MM.1S (cell line): ENCODE measurements around the gene MICALL1.

Experiments
- DNase-seq: peaks from one replicate; pipeline ENCODE4 v3.0.0-alpha.2; 2015
- H2AFZ ChIP-seq: fragments of 300-600 bp; sonication (generic); 2 replicates; pipeline ENCODE4 v1.6.0; 2016; ENCODE audit warnings: antibody characterized with exemption, low read length
- H3F3A ChIP-seq: fragments of 300-600 bp; sonication (generic); 2 replicates; pipeline ENCODE4 v1.6.1; 2016; ENCODE audit warnings: mild to moderate bottlenecking, antibody characterized with exemption, low read length, moderate library complexity, mixed read lengths; ENCODE audit not compliant: insufficient read depth
- H3K27ac ChIP-seq: fragments of 300-600 bp; sonication (generic); 2 replicates; pipeline ENCODE4 v1.5.1; 2016; ENCODE audit warnings: mild to moderate bottlenecking, low read length
- H3K27me3 ChIP-seq: fragments of 300-600 bp; sonication (generic); replicated peaks from 2 replicates; pipeline ENCODE4 v1.6.0; 2016; ENCODE audit warnings: low read length; ENCODE audit not compliant: insufficient read depth
- H3K36me3 ChIP-seq: fragments of 300-600 bp; sonication (generic); replicated peaks from 2 replicates; pipeline ENCODE4 v1.6.1; 2016; ENCODE audit warnings: mild to moderate bottlenecking, low read length, mixed read lengths; ENCODE audit not compliant: insufficient read depth
- H3K4me1 ChIP-seq: fragments of 300-600 bp; sonication (generic); 2 replicates; pipeline ENCODE4 v1.6.1; 2016; ENCODE audit warnings: low read length, mixed read lengths
- H3K4me2 ChIP-seq: fragments of 300-600 bp; sonication (generic); 2 replicates; pipeline ENCODE4 v1.6.0; 2016; ENCODE audit warnings: low read depth, low read length
- H3K4me3 ChIP-seq: fragments of 300-600 bp; sonication (generic); 2 replicates; pipeline ENCODE4 v1.5.1; 2016; ENCODE audit warnings: low read length, mixed read lengths
- H3K79me2 ChIP-seq: fragments of 300-600 bp; sonication (generic); 2 replicates; pipeline ENCODE4 v1.6.1; 2016; ENCODE audit warnings: mixed run types, low read length, mixed read lengths
- H3K9ac ChIP-seq: fragments of 300-600 bp; sonication (generic); 2 replicates; pipeline ENCODE4 v1.6.1; 2016; ENCODE audit warnings: low read length, mixed read lengths
- H3K9me2 ChIP-seq: fragments of 300-600 bp; sonication (generic); replicated peaks from 2 replicates; pipeline ENCODE4 v1.6.1; 2016; ENCODE audit warnings: mild to moderate bottlenecking, low read length, mixed read lengths; ENCODE audit not compliant: insufficient read depth
- H3K9me3 ChIP-seq: fragments of 300-600 bp; sonication (generic); replicated peaks from 2 replicates; pipeline ENCODE4 v1.6.1; 2016; ENCODE audit warnings: mild to moderate bottlenecking, low read length, mixed read lengths; ENCODE audit not compliant: insufficient read depth
- H4K20me1 ChIP-seq: fragments of 300-600 bp; sonication (generic); 2 replicates; pipeline ENCODE4 v1.6.1; 2016; ENCODE audit warnings: mild to moderate bottlenecking, low read length, moderate library complexity, mixed read lengths; ENCODE audit not compliant: insufficient read depth
- CTCF ChIP-seq: fragments of 300-600 bp; sonication (generic); IDR thresholded peaks from 2 replicates; pipeline ENCODE4 v1.5.1; 2016; ENCODE audit warnings: antibody characterized with exemption, low read length, mixed read lengths
- EZH2 ChIP-seq: fragments of 300-600 bp; sonication (generic); optimal IDR thresholded peaks from 2 replicates; pipeline ENCODE3; 2017; ENCODE audit warnings: low read depth, mild to moderate bottlenecking, antibody characterized with exemption, low read length, mixed read lengths
- EZH2phosphoT487 ChIP-seq: fragments of 300-600 bp; sonication (generic); IDR thresholded peaks from 2 replicates; pipeline ENCODE4 v1.6.1; 2018; ENCODE audit warnings: antibody characterized with exemption, low read length

MICALL1 gene

DNA sequence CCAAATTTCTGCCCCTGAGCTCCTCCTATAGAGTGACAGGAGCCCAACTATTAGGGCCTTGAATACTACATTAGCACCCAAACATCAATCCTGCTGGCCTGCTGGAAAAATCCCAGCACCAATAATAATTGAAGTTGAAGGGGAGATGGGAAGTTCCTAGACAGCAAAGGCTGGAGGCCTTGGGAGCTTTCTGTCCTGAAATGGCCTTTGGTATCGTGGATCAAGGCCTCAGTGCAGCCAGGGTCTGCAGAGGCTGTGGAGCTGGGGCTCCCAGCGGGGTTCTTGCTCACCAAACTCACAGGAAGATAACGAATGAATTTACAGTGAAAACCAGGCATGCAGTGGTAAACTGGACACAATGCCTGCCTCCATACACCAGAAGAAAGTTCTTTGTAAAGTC lies 9.2 kb upstream of the MICALL1 start:
- Histone ChIP-seq H3K27me3 (no peaks in the 10 kb centered on the region), H2AFZ (peak overlapping the region; percentile 40; the same call in 1 of the 2 replicates), H3K4me3 (no peak overlapping the region), H3K36me3 (no peaks in the 10 kb centered on the region), H3K79me2 (no peaks in the 10 kb centered on the region), H3K9me2 (no peaks in the 10 kb centered on the region), H3K9me3 (no peaks in the 10 kb centered on the region), H3K4me2 (peak overlapping the region; percentile 78; the same call in 1 of the 2 replicates), H3K9ac (no peak overlapping the region), H4K20me1 (no peaks in the 10 kb centered on the region), H3K27ac (peak overlapping the region; percentile 81; the same call in 1 of the 2 replicates), H3F3A (peaks cover 14% of the 10 kb centered on the region), H3K4me1 (peaks cover 13% of the 10 kb centered on the region)
- DNase-seq, result no peak
- TF ChIP-seq CTCF, result no peak
- TF ChIP-seq EZH2, result no peak
- TF ChIP-seq EZH2phosphoT487, result no peak

DNA sequence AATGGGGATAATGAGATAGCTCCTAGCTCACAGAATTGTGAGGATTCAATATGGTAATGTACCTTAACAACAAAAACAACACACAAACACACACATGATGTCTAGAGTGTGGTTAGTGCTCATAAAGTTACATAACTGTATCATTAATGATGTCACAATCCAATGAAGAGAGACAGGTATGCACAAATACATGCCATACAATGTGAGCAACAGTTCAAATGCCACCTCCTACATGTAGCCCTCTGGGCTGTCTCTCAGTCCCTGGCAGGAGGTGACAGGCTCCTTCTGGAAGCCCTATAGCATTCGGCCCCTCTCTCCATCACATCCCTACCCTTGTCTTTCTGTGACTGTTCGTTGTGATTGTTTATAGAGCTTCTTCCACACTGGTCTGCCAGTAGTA lies 8.3 kb upstream of the MICALL1 start:
- Histone ChIP-seq H3K9me2 (no peaks in the 10 kb centered on the region), H3K9ac (no peak overlapping the region), H3F3A (peaks cover 14% of the 10 kb centered on the region), H2AFZ (no peak overlapping the region), H3K36me3 (no peaks in the 10 kb centered on the region), H3K79me2 (no peaks in the 10 kb centered on the region), H3K4me3 (no peak overlapping the region), H3K27ac (no peak overlapping the region), H4K20me1 (no peaks in the 10 kb centered on the region), H3K4me1 (peaks cover 13% of the 10 kb centered on the region), H3K27me3 (no peaks in the 10 kb centered on the region), H3K9me3 (no peaks in the 10 kb centered on the region), H3K4me2 (no peak overlapping the region)
- no peak for DNase-seq
- TF ChIP-seq EZH2phosphoT487 (no peak), EZH2 (no peak), CTCF (no peak)

GRCh38 chr22:37898441-37899181 lies 7.5 kb upstream of the MICALL1 start:
- TF ChIP-seq EZH2, result no peak
- TF ChIP-seq CTCF, result no peak
- no peak for TF ChIP-seq EZH2phosphoT487
- Histone ChIP-seq H3K27me3 (no peaks in the 10 kb centered on the region), H3K4me1 (peaks cover 13% of the 10 kb centered on the region), H3K4me2 (no peak overlapping the region), H3K36me3 (no peaks in the 10 kb centered on the region), H3K9ac (no peak overlapping the region), H3F3A (peaks cover 14% of the 10 kb centered on the region), H3K9me2 (no peaks in the 10 kb centered on the region), H2AFZ (no peak overlapping the region), H3K4me3 (no peak overlapping the region), H4K20me1 (no peaks in the 10 kb centered on the region), H3K9me3 (no peaks in the 10 kb centered on the region), H3K27ac (no peak overlapping the region), H3K79me2 (no peaks in the 10 kb centered on the region)
- DNase-seq, result no peak
